Measurements from ENCODE around the gene ACTN1.
"Not testable (repeated sequence)": the region's sequence is repeated elsewhere in the genome, so short reads cannot be mapped to it uniquely, and the experiment has no call there.

ACTN1 gene

GRCh38 chr14:68974759-68975347 lies 4.2 kb downstream of the ACTN1 start:
- Histone ChIP-seq H3K36me3 (ENCODE audit: control insufficient read depth, insufficient read depth, low read length) (peaks cover 18% of the 10 kb centered on the region), H3K4me3 (ENCODE audit: low read depth, low read length) (no peak overlapping the region), H3K27me3 (ENCODE audit: control insufficient read depth, insufficient read depth, low read length) (no peaks in the 10 kb centered on the region), H3K9me3 (ENCODE audit: control insufficient read depth, insufficient read depth, low read length) (no peaks in the 10 kb centered on the region), H3K4me1 (ENCODE audit: control insufficient read depth, insufficient read depth, low read length) (peaks cover 24% of the 10 kb centered on the region), H3K9ac (ENCODE audit: low read depth, low read length) (no peak overlapping the region)

GRCh38 chr14:68973639-68974038 lies 5.5 kb downstream of the ACTN1 start:
- no peak overlapping the region for H3K4me3 ChIP-seq (ENCODE audit: low read depth, low read length)
- no peaks in the 10 kb centered on the region for H3K9me3 ChIP-seq (ENCODE audit: control insufficient read depth, insufficient read depth, low read length)
- no peak overlapping the region for H3K9ac ChIP-seq (ENCODE audit: low read depth, low read length)
- H3K27me3 ChIP-seq (ENCODE audit: control insufficient read depth, insufficient read depth, low read length) = no peaks in the 10 kb centered on the region
- peaks cover 33% of the 10 kb centered on the region for H3K4me1 ChIP-seq (ENCODE audit: control insufficient read depth, insufficient read depth, low read length)
- peaks cover 18% of the 10 kb centered on the region for H3K36me3 ChIP-seq (ENCODE audit: control insufficient read depth, insufficient read depth, low read length)

GRCh38 chr14:68973219-68973565 lies 5.9 kb downstream of the ACTN1 start:
- H3K4me3 ChIP-seq (ENCODE audit: low read depth, low read length); H3K27me3 ChIP-seq (ENCODE audit: control insufficient read depth, insufficient read depth, low read length); H3K9ac ChIP-seq (ENCODE audit: low read depth, low read length); H3K9me3 ChIP-seq (ENCODE audit: control insufficient read depth, insufficient read depth, low read length): not testable (repeated sequence)
- Histone ChIP-seq H3K4me1 (ENCODE audit: control insufficient read depth, insufficient read depth, low read length) (peaks cover 33% of the 10 kb centered on the region), H3K36me3 (ENCODE audit: control insufficient read depth, insufficient read depth, low read length) (peaks cover 18% of the 10 kb centered on the region)

GRCh38 chr14:68972507-68973218 lies 6.4 kb downstream of the ACTN1 start:
- Histone ChIP-seq H3K9ac (ENCODE audit: low read depth, low read length) (no peak overlapping the region), H3K9me3 (ENCODE audit: control insufficient read depth, insufficient read depth, low read length) (no peaks in the 10 kb centered on the region), H3K27me3 (ENCODE audit: control insufficient read depth, insufficient read depth, low read length) (no peaks in the 10 kb centered on the region), H3K36me3 (ENCODE audit: control insufficient read depth, insufficient read depth, low read length) (peaks cover 15% of the 10 kb centered on the region), H3K4me1 (ENCODE audit: control insufficient read depth, insufficient read depth, low read length) (peaks cover 33% of the 10 kb centered on the region), H3K4me3 (ENCODE audit: low read depth, low read length) (no peak overlapping the region)

GRCh38 chr14:68971411-68972035 lies 7.6 kb downstream of the ACTN1 start:
- H3K36me3 ChIP-seq (ENCODE audit: control insufficient read depth, insufficient read depth, low read length) = peaks cover 15% of the 10 kb centered on the region
- no peak overlapping the region for H3K9ac ChIP-seq (ENCODE audit: low read depth, low read length)

GRCh38 chr14:68970736-68971135 lies 8.4 kb downstream of the ACTN1 start:
- Histone ChIP-seq H3K9ac (ENCODE audit: low read depth, low read length) (no peak overlapping the region), H3K4me3 (ENCODE audit: low read depth, low read length) (no peak overlapping the region), H3K4me1 (ENCODE audit: control insufficient read depth, insufficient read depth, low read length) (peaks cover 29% of the 10 kb centered on the region), H3K9me3 (ENCODE audit: control insufficient read depth, insufficient read depth, low read length) (no peaks in the 10 kb centered on the region), H3K27me3 (ENCODE audit: control insufficient read depth, insufficient read depth, low read length) (no peaks in the 10 kb centered on the region), H3K36me3 (ENCODE audit: control insufficient read depth, insufficient read depth, low read length) (peaks cover 15% of the 10 kb centered on the region)

More at GRCh38 chr14:68971411-68972035, 7.6 kb downstream of the ACTN1 start:
- peaks cover 27% of the 10 kb centered on the region for H3K4me1 ChIP-seq (ENCODE audit: control insufficient read depth, insufficient read depth, low read length)
- H3K4me3 ChIP-seq (ENCODE audit: low read depth, low read length) = no peak overlapping the region
- H3K27me3 ChIP-seq (ENCODE audit: control insufficient read depth, insufficient read depth, low read length) = no peaks in the 10 kb centered on the region
- H3K9me3 ChIP-seq (ENCODE audit: control insufficient read depth, insufficient read depth, low read length) = no peaks in the 10 kb centered on the region

- peak overlapping the region; percentile 13 for H3K9ac ChIP-seq (ENCODE audit: low read depth, low read length)
- H3K4me1 ChIP-seq (ENCODE audit: control insufficient read depth, insufficient read depth, low read length) = peaks cover 30% of the 10 kb centered on the region
- peaks cover 14% of the 10 kb centered on the region for H3K36me3 ChIP-seq (ENCODE audit: control insufficient read depth, insufficient read depth, low read length)
- H3K27me3 ChIP-seq (ENCODE audit: control insufficient read depth, insufficient read depth, low read length) = no peaks in the 10 kb centered on the region
- H3K4me3 ChIP-seq (ENCODE audit: low read depth, low read length) = no peak overlapping the region
- no peaks in the 10 kb centered on the region for H3K9me3 ChIP-seq (ENCODE audit: control insufficient read depth, insufficient read depth, low read length)
These were observed 9.0 kb downstream of the ACTN1 start for GRCh38 chr14:68970038-68970612.

GRCh38 chr14:68969278-68970033 lies 9.6 kb downstream of the ACTN1 start:
- Histone ChIP-seq H3K36me3 (ENCODE audit: control insufficient read depth, insufficient read depth, low read length) (peaks cover 10% of the 10 kb centered on the region), H3K27me3 (ENCODE audit: control insufficient read depth, insufficient read depth, low read length) (no peaks in the 10 kb centered on the region), H3K4me3 (ENCODE audit: low read depth, low read length) (no peak overlapping the region), H3K9me3 (ENCODE audit: control insufficient read depth, insufficient read depth, low read length) (no peaks in the 10 kb centered on the region), H3K4me1 (ENCODE audit: control insufficient read depth, insufficient read depth, low read length) (peaks cover 30% of the 10 kb centered on the region), H3K9ac (ENCODE audit: low read depth, low read length) (no peak overlapping the region)

GRCh38 chr14:68968721-68969120 lies 10.4 kb downstream of the ACTN1 start:
- H3K4me1 ChIP-seq (ENCODE audit: control insufficient read depth, insufficient read depth, low read length) = peaks cover 36% of the 10 kb centered on the region
- H3K27me3 ChIP-seq (ENCODE audit: control insufficient read depth, insufficient read depth, low read length) = no peaks in the 10 kb centered on the region
- H3K36me3 ChIP-seq (ENCODE audit: control insufficient read depth, insufficient read depth, low read length) = peaks cover 8% of the 10 kb centered on the region

GRCh38 chr14:68968051-68968450 lies 11.1 kb downstream of the ACTN1 start:
- no peaks in the 10 kb centered on the region for H3K9me3 ChIP-seq (ENCODE audit: control insufficient read depth, insufficient read depth, low read length)
- no peaks in the 10 kb centered on the region for H3K27me3 ChIP-seq (ENCODE audit: control insufficient read depth, insufficient read depth, low read length)
- no peak overlapping the region for H3K4me3 ChIP-seq (ENCODE audit: low read depth, low read length)
- H3K9ac ChIP-seq (ENCODE audit: low read depth, low read length) = no peak overlapping the region
- H3K4me1 ChIP-seq (ENCODE audit: control insufficient read depth, insufficient read depth, low read length) = peaks cover 42% of the 10 kb centered on the region
- peaks cover 6% of the 10 kb centered on the region for H3K36me3 ChIP-seq (ENCODE audit: control insufficient read depth, insufficient read depth, low read length)

More at GRCh38 chr14:68968721-68969120, 10.4 kb downstream of the ACTN1 start:
- H3K9ac ChIP-seq (ENCODE audit: low read depth, low read length) = no peak overlapping the region
- H3K4me3 ChIP-seq (ENCODE audit: low read depth, low read length) = no peak overlapping the region
- H3K9me3 ChIP-seq (ENCODE audit: control insufficient read depth, insufficient read depth, low read length) = no peaks in the 10 kb centered on the region

GRCh38 chr14:68967459-68967940 lies 11.6 kb downstream of the ACTN1 start:
- H3K36me3 ChIP-seq (ENCODE audit: control insufficient read depth, insufficient read depth, low read length) = peaks cover 6% of the 10 kb centered on the region
- no peak overlapping the region for H3K9ac ChIP-seq (ENCODE audit: low read depth, low read length)
- H3K4me1 ChIP-seq (ENCODE audit: control insufficient read depth, insufficient read depth, low read length) = peaks cover 45% of the 10 kb centered on the region
- no peaks in the 10 kb centered on the region for H3K27me3 ChIP-seq (ENCODE audit: control insufficient read depth, insufficient read depth, low read length)
- H3K9me3 ChIP-seq (ENCODE audit: control insufficient read depth, insufficient read depth, low read length) = no peaks in the 10 kb centered on the region
- no peak overlapping the region for H3K4me3 ChIP-seq (ENCODE audit: low read depth, low read length)

All from iPS-15b (cell line).